ENCODE results near the gene OR13F1. TPM values are rescaled to one million over a fixed set of nuclear protein-coding genes. Genes with fewer than 3 reads are reported as not detected.
"Not testable (repeated sequence)": the region's sequence is repeated elsewhere in the genome, so short reads cannot be mapped to it uniquely, and the experiment has no call there.

Gene OR13F1
- total RNA-seq, 4 donors from 2014 or later: not detected

GRCh38 chr9:104485014-104485413 lies 19.0 kb upstream of the OR13F1 start:
- H3K36me3 ChIP-seq: no peaks in the 10 kb centered on the region
- H3K27ac ChIP-seq: no peak overlapping the region
- no peak overlapping the region for H3K4me3 ChIP-seq
- TF ChIP-seq, protein P1, sequence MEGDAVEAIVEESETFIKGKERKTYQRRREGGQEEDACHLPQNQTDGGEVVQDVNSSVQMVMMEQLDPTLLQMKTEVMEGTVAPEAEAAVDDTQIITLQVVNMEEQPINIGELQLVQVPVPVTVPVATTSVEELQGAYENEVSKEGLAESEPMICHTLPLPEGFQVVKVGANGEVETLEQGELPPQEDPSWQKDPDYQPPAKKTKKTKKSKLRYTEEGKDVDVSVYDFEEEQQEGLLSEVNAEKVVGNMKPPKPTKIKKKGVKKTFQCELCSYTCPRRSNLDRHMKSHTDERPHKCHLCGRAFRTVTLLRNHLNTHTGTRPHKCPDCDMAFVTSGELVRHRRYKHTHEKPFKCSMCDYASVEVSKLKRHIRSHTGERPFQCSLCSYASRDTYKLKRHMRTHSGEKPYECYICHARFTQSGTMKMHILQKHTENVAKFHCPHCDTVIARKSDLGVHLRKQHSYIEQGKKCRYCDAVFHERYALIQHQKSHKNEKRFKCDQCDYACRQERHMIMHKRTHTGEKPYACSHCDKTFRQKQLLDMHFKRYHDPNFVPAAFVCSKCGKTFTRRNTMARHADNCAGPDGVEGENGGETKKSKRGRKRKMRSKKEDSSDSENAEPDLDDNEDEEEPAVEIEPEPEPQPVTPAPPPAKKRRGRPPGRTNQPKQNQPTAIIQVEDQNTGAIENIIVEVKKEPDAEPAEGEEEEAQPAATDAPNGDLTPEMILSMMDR (IDR thresholded peaks at IDR 0.05): no peak
- TF ChIP-seq POLR2A (IDR thresholded peaks at IDR 0.05): no peak
- H3K4me1 ChIP-seq: no peaks in the 10 kb centered on the region
- no peaks in the 10 kb centered on the region for H3K9me3 ChIP-seq
- H3K27me3 ChIP-seq: no peaks in the 10 kb centered on the region
- DNase-seq: no peak

DNA sequence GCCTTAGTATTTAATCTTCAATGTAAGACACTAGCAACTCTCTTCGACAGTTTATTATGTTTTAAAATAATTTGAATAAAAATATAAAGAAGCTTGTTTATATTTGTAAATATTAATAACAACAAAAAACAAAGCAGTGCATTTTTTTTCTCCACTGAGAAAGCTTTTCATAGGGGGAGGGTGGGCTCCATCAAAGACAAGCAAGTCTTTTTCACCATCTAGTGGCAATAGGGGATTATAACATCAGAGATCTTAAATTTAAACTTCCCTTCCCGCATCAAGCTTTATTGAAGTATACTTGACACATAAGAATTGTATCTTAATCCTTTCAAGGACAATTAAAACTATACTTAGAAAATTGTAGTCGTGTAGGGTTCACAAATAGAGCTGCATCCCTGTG lies 9.3 kb upstream of the OR13F1 start:
- no peak for DNase-seq
- H3K4me1 ChIP-seq: no peaks in the 10 kb centered on the region
- no peaks in the 10 kb centered on the region for H3K27me3 ChIP-seq
- no peaks in the 10 kb centered on the region for H3K9me3 ChIP-seq
- TF ChIP-seq, protein P1 (IDR thresholded peaks at IDR 0.05): no peak
- no peak for TF ChIP-seq POLR2A (IDR thresholded peaks at IDR 0.05)
- no peak overlapping the region for H3K27ac ChIP-seq
- no peaks in the 10 kb centered on the region for H3K36me3 ChIP-seq
- H3K4me3 ChIP-seq: no peak overlapping the region

- Histone ChIP-seq H3K4me1 (no peaks in the 10 kb centered on the region), H3K27me3 (no peaks in the 10 kb centered on the region), H3K27ac (no peak overlapping the region), H3K9me3 (no peaks in the 10 kb centered on the region), H3K4me3 (no peak overlapping the region), H3K36me3 (no peaks in the 10 kb centered on the region)
- DNase-seq: no peak
- TF ChIP-seq, protein P1 (IDR thresholded peaks at IDR 0.05): no peak
- no peak for TF ChIP-seq POLR2A (IDR thresholded peaks at IDR 0.05)
Measured at GRCh38 chr9:104503440-104503839, 623 bp upstream of the OR13F1 start.

DNA sequence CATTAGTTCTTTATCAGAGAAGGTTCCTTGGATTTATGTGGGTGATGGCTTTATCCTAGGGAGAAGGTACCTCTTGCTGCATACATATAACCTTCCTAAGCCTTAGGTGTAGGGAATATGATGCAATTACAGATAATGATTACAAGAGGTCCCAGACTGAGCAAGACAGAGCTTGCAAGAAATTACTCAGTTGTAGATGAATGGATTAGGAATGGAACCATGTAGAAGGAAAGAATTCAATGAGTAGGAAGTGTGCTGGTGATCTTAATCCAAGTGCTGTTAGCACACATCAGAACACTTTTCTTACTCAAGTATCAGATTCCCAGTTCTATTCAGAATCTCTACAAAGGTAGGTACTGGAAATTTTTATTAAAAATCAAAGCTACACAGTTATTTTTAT lies 2.5 kb downstream of the OR13F1 start:
- Histone ChIP-seq H3K27ac (no peak overlapping the region), H3K27me3 (no peaks in the 10 kb centered on the region), H3K36me3 (no peaks in the 10 kb centered on the region), H3K4me1 (no peaks in the 10 kb centered on the region), H3K4me3 (no peak overlapping the region), H3K9me3 (no peaks in the 10 kb centered on the region)
- TF ChIP-seq POLR2A (IDR thresholded peaks at IDR 0.05): no peak
- TF ChIP-seq, protein P1 (IDR thresholded peaks at IDR 0.05): no peak
- DNase-seq: no peak

- H3K4me3 ChIP-seq: no peak overlapping the region
- H3K9me3 ChIP-seq: no peaks in the 10 kb centered on the region
- no peaks in the 10 kb centered on the region for H3K27me3 ChIP-seq
- H3K4me1 ChIP-seq: no peaks in the 10 kb centered on the region
- no peaks in the 10 kb centered on the region for H3K36me3 ChIP-seq
- DNase-seq: no peak
- H3K27ac ChIP-seq: no peak overlapping the region
- no peak for TF ChIP-seq POLR2A (IDR thresholded peaks at IDR 0.05)
- TF ChIP-seq, protein P1 (IDR thresholded peaks at IDR 0.05): no peak
Measured at GRCh38 chr9:104514901-104515300, 10.8 kb downstream of the OR13F1 start.

DNA sequence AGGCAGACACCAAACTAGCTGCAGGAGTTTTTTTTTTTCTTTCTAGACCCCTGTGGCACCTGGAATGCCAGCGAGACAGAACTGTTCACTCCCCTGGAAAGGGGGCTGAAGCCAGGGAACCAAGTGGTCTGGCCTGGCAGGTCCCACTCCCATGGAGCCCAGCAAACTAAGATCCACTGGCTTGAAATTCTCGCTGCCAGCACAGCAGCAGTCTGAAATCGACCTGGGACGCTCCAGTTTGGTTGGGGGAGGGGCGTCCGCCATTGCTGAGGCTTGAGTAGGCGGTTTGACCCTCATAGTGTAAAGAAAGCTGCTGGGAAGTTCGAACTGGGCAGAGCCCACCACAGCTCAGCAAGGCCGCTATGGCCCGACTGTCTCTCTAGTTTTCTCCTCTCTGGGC lies 16.2 kb downstream of the OR13F1 start:
- not testable (repeated sequence) for H3K36me3 ChIP-seq, H3K27me3 ChIP-seq, H3K4me1 ChIP-seq, DNase-seq, H3K9me3 ChIP-seq, H3K27ac ChIP-seq, H3K4me3 ChIP-seq
